Epithelial cell of proximal tubule (primary cell): Measurements from ENCODE around the gene PRIMA1. TPM values are rescaled to one million over a fixed set of nuclear protein-coding genes. Genes with fewer than 3 reads are reported as not detected.

Experiments
- DNase-seq: peaks from one replicate; pipeline ENCODE4 v3.0.0-alpha.2; 2011; ENCODE audit warnings: low read depth
- H3K4me3 ChIP-seq: 2 replicates; pipeline ENCODE4 v1.5.1; 2011; ENCODE audit warnings: low read depth, mild to moderate bottlenecking, low read length
- CTCF ChIP-seq: conservative IDR thresholded peaks from 2 replicates; pipeline ENCODE4 v1.5.1; 2012; ENCODE audit warnings: low read depth, mild to moderate bottlenecking, low read length
- total RNA-seq: library from RNA; depleted of rRNA; stranded (reverse); fragments of >200 nt; gene quantifications from 2 replicates; pipeline ENCODE4 v1.2.3, GENCODE V29; 2015

PRIMA1 gene
- total RNA-seq, 1 donor from 2014 or later: not detected

- TF ChIP-seq CTCF: no peak
- DNase-seq: no peak
- H3K4me3 ChIP-seq: no peak overlapping the region
Observed at GRCh38 chr14:93757206-93757605, 31.1 kb downstream of the PRIMA1 start.

GRCh38 chr14:93753647-93754046 is 34.6 kb downstream of the PRIMA1 start:
- no peak overlapping the region for H3K4me3 ChIP-seq
- no peak for DNase-seq
- TF ChIP-seq CTCF: no peak

GRCh38 chr14:93752980-93753561 is 35.2 kb downstream of the PRIMA1 start:
- TF ChIP-seq CTCF: no peak
- no peak for DNase-seq
- H3K4me3 ChIP-seq: no peak overlapping the region

DNA sequence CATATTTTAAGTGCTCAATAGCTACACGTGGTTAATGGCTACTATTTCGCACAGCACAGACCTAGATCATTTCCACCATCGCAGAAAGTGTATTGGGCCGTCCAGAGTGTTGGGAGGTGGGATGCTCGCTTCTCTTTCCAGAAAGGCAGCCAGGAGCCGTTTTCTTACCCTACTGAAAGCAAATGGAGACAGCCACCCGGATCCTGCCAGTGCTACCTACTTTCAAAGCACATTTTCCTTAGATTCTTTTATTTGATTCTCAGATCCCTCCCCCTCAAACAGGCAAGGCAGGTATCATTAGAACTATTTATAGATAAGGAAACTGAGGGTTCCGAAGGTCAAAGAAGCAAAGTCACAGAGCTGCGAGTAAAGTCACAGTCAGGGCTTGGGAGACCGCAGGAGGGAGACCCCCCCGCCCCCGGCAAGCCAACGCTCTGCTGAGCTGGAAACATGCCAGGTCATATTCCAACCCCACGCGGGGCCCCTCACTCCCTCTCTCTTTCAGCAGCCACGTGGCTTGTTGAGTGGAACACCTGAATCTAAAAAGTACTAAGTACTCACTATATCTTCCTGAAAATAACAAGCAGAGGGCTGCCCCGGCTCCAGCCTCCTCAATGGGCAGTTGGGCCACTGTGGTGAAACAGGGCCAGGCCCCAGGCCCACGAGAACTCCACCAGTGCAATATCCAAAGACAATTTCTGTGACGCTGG is 36.2 kb downstream of the PRIMA1 start:
- no peak for DNase-seq
- TF ChIP-seq CTCF: no peak
- no peak overlapping the region for H3K4me3 ChIP-seq

GRCh38 chr14:93749076-93749420 is 39.2 kb downstream of the PRIMA1 start:
- DNase-seq: no peak

DNA sequence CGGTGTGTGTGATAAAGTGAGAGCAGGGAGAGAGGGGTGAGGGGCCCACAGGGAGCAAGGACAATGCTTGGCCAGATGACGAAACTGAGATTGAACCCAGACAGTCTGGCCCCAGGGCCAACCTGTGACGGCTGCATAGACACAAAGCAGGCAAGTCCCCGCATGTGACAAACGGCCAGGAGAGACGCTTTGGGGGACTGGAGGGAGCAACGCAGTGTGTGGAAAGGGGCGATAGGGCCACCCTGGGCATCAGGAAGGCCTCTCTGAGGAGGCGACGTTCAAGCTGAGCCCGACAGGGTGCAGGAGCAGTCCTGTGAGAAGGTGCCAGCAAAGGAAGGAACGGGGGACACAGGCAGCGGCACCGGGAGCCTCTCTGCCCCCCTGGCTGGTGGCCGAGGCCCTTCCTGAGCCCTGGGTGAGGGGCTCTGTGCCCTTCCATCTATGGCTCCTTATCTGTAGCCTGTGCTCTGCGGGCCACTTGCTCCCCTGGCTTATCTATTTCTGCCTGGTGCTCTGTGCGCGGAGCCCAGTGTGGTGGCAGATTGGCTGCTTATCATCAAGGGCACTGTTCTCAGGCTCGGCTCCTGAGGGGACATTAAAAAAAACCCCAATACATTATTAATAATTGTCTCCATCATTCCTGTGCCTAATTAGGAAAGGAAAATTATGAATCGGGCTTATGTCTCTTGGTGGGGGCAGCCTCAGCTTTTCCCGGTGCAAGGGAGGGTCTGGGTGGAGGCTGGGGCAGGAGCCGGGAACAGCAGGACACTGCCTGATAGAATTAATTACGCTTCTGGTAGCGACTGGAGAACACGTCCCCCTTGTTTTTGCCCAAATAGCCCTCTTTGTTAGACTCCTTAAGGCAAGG is 39.8 kb downstream of the PRIMA1 start:
- no peak for DNase-seq
- no peak overlapping the region for H3K4me3 ChIP-seq
- no peak for TF ChIP-seq CTCF

More at GRCh38 chr14:93749076-93749420, 39.2 kb downstream of the PRIMA1 start:
- TF ChIP-seq CTCF: no peak
- H3K4me3 ChIP-seq: no peak overlapping the region
